HG03135 (cell line): ENCODE data around the gene WDR81.
"Not testable (repeated sequence)": the region's sequence is repeated elsewhere in the genome, so short reads cannot be mapped to it uniquely, and the experiment has no call there.

Experiments used
- ATAC-seq: cut with Tn5 transposase; IDR thresholded peaks from one replicate; pipeline ENCODE4 v1.9.1; 2021; ENCODE audit warnings: mild to moderate bottlenecking, moderate library complexity; ENCODE audit not compliant: unreplicated experiment

WDR81 gene

DNA sequence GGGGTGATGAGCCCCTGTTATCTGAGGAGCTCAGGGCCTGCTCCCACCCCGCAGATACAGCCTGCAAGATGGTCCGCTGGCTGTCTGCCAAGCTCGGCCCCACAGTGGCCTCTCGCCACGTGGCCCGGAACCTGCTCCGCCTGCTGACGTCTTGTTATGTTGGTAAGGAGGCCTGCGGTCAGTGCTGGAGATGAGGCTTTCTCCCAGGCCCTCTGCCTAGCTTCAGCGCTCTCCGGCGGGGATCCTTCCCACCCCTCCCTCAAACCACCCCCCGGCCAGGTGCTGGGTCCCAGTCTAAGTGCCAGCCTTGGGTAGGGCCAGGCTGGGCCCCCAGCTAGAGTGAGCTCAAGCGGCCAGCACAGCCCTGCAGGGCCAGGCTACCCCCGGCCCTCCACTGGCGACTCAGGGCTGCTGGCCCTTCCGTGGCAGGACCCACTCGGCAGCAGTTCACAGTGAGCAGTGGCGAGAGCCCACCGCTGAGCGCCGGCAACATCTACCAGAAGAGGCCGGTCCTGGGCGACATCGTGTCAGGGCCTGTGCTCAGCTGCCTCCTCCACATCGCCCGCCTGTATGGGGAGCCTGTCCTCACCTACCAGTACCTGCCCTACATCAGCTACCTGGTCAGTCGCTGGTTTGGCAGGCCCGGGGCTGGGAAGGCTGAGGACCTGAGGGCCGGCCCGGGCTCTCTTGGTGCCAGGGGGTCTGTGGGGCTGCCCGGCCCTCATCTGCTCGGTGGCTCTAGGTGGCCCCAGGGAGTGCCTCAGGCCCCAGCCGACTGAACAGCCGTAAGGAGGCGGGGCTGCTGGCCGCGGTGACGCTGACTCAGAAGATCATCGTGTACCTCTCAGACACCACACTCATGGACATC, 6.1 kb downstream of the WDR81 start:
- no peak for ATAC-seq

DNA sequence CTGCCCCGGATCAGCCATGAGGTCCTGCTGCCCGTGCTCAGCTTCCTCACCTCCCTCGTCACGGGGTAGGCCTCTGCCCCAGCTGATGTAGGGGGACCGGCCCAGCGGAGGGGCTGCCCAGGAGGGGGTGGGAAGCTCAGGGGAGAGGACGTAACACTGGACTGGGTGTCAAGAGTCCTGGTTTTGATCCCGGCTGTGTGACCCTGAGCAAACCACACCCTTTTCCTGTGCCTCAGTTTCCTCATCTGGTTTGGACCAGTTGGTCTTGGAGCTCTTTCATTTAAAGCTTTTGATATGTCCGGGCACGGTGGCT, 6.6 kb downstream of the WDR81 start:
- ATAC-seq: no peak

GRCh38 chr17:1732241-1732832, 7.8 kb downstream of the WDR81 start:
- no peak for ATAC-seq

GRCh38 chr17:1732833-1733321, 8.4 kb downstream of the WDR81 start:
- ATAC-seq: no peak

GRCh38 chr17:1733759-1734158, 9.3 kb downstream of the WDR81 start:
- no peak for ATAC-seq

DNA sequence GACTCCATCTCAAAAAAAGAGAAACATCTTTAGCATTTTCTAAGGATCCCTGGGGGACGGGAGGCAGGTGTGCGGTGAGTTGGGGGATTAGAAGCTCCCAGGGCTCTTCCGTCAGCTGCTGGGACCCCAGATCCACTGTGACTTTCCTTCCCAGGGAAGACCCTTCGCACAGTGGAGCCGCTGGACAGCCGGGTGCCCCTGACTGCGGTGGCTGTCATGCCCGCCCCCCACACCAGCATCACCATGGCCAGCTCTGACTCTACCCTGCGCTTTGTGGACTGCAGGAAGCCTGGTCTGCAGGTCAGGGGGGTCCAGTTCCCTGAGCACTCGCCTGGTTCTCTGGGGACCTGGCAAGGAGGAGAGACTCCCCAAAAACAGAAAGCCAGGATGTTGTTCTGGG, 10.9 kb downstream of the WDR81 start:
- no peak for ATAC-seq

DNA sequence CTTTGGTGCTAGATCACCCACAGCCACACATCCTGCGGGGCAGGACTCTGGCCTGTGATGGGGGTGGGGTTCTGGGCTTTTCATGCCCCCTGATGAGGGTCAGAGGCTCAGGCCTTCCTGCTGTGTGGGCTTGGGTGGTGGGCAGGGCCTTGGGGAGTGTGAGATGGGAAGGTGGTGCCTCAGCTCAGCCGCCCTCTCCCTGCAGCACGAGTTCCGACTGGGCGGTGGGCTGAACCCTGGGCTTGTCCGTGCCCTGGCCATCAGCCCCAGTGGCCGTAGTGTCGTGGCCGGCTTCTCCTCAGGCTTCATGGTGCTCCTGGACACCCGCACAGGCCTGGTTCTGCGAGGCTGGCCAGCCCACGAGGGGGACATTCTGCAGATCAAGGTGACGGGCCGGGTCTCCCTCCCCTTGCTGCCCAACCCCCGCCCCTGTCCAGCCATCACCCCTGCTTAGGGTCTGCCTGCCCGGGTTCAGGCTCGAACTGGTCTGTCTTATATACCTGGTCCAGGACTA, 11.4 kb downstream of the WDR81 start:
- no peak for ATAC-seq

GRCh38 chr17:1736348-1737281, 12.1 kb downstream of the WDR81 start:
- no peak for ATAC-seq

- ATAC-seq: no peak
These were observed 13.2 kb downstream of the WDR81 start for GRCh38 chr17:1737531-1738291.

DNA sequence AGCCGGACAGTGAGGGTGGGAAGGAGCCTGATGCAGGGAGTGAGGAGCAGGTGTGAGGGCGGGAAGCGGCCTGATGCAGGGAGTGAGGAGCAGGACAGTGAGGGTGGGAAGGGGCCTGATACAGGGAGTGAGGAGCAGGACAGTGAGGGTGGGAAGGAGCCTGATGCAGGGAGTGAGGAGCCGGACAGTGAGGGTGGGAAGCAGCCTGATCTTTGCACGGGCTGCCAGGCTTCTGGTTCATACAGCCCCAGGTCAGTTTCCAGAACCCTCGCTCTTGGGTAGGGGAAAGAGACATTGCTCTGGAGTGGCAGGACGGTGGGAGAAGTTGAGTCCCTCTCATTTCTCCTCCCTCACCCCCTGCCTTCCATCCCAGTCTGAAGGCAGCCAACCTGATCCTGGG, 17.4 kb downstream of the WDR81 start:
- ATAC-seq: not testable (repeated sequence)

- no peak for ATAC-seq
These were observed 18.0 kb downstream of the WDR81 start, which contains the start of gene SERPINF2 for GRCh38 chr17:1742371-1743087. Gene SERPINF2 (plus strand): TSS chr17:1742871. CDS start chr17:1744996, 2,125 bp downstream.

GRCh38 chr17:1743088-1743439, 18.6 kb downstream of the WDR81 start:
- no peak for ATAC-seq

GRCh38 chr17:1744551-1745512, 20.3 kb downstream of the WDR81 start:
- no peak for ATAC-seq

GRCh38 chr17:1745513-1746020, 21.1 kb downstream of the WDR81 start:
- ATAC-seq: no peak

- no peak for ATAC-seq
These were observed 22.6 kb downstream of the WDR81 start for GRCh38 chr17:1746975-1747543.

DNA sequence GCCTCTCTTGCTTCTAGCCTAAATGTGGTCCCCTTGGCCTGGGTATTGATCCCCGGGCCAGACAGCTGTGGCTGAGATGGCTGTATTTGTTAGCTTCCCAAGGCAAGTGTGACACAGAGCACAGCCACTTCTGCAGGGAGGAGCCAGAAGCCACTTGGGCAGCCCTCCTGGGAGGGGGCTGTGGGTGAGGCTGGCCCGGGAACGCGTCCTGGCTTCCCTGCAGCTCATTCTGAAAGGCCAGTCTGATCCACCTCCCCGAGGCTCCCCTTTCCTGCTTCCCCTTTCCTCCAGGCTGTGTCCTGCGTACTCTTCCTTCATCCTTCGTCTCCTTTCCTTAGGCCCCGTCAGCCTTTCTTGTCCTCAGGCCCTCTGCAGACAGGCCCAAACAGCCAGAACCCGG, 26.1 kb downstream of the WDR81 start:
- ATAC-seq: no peak

DNA sequence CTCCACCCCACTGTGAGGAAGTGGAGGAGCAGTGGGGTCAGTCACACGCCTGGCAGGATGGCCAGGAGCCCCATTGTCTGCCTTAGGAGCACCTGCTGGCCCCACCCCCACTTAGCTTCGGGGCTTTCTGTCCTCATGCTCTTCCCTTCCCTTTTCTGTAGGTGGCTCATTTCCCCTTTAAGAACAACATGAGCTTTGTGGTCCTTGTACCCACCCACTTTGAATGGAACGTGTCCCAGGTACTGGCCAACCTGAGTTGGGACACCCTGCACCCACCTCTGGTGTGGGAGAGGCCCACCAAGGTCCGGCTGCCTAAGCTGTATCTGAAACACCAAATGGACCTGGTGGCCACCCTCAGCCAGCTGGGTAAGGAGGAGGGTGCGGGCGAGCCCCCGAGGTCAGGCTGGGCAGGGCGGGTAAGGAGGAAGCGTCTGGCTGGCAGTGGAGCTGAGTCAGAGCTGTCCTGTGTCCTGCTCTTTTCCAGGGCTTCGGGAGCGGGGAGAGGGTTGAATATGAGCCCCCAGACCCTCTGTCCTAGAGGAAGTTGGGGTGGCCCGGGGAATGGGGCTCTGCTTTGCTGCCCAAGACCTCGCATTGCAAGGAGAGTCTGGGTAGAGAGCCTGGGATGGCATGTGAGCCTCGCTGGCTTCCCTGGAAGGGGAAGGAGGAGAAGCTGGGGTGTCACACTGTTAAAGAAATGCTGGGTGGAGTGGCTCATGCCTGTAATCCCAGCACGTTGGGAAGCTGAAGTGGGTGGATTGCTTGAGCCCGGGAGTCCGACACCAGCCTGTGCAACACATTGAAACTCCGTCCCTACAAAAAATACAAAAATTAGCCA, 28.1 kb downstream of the WDR81 start:
- no peak for ATAC-seq
